ENCODE data around the gene DAPP1. TPM values are rescaled to one million over a fixed set of nuclear protein-coding genes. Genes with fewer than 3 reads are reported as not detected.

DAPP1 gene
- total RNA-seq, 1 experiment from 2014 or later = not detected

DNA sequence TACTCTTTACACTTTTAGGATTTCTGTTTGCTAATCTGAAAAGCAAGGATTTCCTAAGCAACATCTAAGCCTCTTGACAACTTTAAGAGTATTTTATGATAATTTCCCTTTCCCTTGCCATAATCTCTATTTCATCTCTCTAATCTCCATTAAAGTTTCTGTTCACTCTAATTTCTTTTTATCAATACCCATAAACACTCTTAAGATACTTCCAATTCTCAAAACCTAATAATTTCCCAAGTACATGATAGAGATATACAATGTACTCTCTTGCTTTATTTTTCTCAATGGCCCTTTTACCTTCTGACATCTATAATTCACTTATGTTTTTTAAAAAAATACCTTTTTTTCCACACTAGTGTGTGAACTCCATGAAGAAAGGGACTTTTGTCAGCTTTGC is 26.8 kb downstream of the DAPP1 start:
- H3K4me3 Mint-ChIP-seq (ENCODE audit: unreplicated experiment) = no peak overlapping the region
- CTCF ChIA-PET = no interaction called here
- no peaks in the 10 kb centered on the region for H3K36me3 Mint-ChIP-seq (ENCODE audit: insufficient read depth, unreplicated experiment)

DNA sequence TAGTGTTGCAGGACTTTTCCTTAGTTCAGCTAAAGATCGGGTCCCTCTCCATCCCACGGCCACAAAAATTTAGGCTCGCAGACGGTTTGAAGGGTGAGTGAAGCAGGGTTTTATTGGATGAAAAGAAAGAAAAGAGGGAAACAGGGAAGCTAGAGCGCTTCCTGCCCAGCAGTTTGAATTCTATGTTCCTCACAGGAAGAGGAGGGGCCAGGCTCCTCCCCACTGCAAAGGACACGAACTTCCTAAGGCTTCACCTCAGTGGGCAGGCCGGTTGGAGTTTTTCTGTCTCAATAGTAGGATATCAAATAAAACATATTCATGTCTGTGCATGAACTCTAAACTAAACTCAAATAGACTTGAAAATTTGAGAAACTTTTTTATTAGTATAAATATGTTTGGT is 27.4 kb downstream of the DAPP1 start:
- no peaks in the 10 kb centered on the region for H3K4me1 Mint-ChIP-seq (ENCODE audit: low read depth, unreplicated experiment)
- H3K27me3 ChIP-seq (replicated peaks; ENCODE audit: control insufficient read depth, insufficient read depth, low read length) = no peaks in the 10 kb centered on the region
- H3K9me3 Mint-ChIP-seq (ENCODE audit: unreplicated experiment) = no peaks in the 10 kb centered on the region
- CTCF ChIA-PET = no interaction called here
- TF ChIP-seq, protein P1, sequence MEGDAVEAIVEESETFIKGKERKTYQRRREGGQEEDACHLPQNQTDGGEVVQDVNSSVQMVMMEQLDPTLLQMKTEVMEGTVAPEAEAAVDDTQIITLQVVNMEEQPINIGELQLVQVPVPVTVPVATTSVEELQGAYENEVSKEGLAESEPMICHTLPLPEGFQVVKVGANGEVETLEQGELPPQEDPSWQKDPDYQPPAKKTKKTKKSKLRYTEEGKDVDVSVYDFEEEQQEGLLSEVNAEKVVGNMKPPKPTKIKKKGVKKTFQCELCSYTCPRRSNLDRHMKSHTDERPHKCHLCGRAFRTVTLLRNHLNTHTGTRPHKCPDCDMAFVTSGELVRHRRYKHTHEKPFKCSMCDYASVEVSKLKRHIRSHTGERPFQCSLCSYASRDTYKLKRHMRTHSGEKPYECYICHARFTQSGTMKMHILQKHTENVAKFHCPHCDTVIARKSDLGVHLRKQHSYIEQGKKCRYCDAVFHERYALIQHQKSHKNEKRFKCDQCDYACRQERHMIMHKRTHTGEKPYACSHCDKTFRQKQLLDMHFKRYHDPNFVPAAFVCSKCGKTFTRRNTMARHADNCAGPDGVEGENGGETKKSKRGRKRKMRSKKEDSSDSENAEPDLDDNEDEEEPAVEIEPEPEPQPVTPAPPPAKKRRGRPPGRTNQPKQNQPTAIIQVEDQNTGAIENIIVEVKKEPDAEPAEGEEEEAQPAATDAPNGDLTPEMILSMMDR (IDR thresholded peaks at IDR 0.05; ENCODE audit: insufficient read depth in 1 of 2, low read depth in 1 of 2, low read length in 1 of 2, severe bottlenecking in 1 of 2, unreplicated experiment in 1 of 2) = no peak
- H3K27ac Mint-ChIP-seq (ENCODE audit: unreplicated experiment) = no peak overlapping the region
- H3K36me3 ChIP-seq (ENCODE audit: control insufficient read depth, insufficient read depth, low read length) = no peaks in the 10 kb centered on the region
- no peak overlapping the region for H3K4me3 Mint-ChIP-seq (ENCODE audit: unreplicated experiment)
- H3K4me1 ChIP-seq = no peaks in the 10 kb centered on the region
- no peaks in the 10 kb centered on the region for H3K27me3 Mint-ChIP-seq (ENCODE audit: insufficient read depth, unreplicated experiment)
- DNase-seq = no peak
- intact Hi-C loops (cut with micrococcal nuclease; ENCODE audit: unreplicated experiment) = no loop called here
- H3K9me3 ChIP-seq = no peaks in the 10 kb centered on the region
- no TSS peak for BruUV-seq (replicated peaks)
- no peak overlapping the region for H3K4me3 ChIP-seq (ENCODE audit: low read depth, low read length)
- POLR2A ChIA-PET = no interaction called here
- H3K36me3 Mint-ChIP-seq (ENCODE audit: insufficient read depth, unreplicated experiment) = no peaks in the 10 kb centered on the region

More for the DNA sequence above, 26.8 kb downstream of the DAPP1 start:
- H3K4me1 Mint-ChIP-seq (ENCODE audit: low read depth, unreplicated experiment) = no peaks in the 10 kb centered on the region
- intact Hi-C loops (cut with micrococcal nuclease; ENCODE audit: unreplicated experiment) = no loop called here
- no peaks in the 10 kb centered on the region for H3K36me3 ChIP-seq (ENCODE audit: control insufficient read depth, insufficient read depth, low read length)
- H3K27me3 Mint-ChIP-seq (ENCODE audit: insufficient read depth, unreplicated experiment) = no peaks in the 10 kb centered on the region
- no peak overlapping the region for H3K4me3 ChIP-seq (ENCODE audit: low read depth, low read length)
- H3K27ac Mint-ChIP-seq (ENCODE audit: unreplicated experiment) = no peak overlapping the region
- H3K4me1 ChIP-seq = no peaks in the 10 kb centered on the region
- no peaks in the 10 kb centered on the region for H3K9me3 Mint-ChIP-seq (ENCODE audit: unreplicated experiment)
- no peaks in the 10 kb centered on the region for H3K9me3 ChIP-seq
- no peaks in the 10 kb centered on the region for H3K27me3 ChIP-seq (replicated peaks; ENCODE audit: control insufficient read depth, insufficient read depth, low read length)
- POLR2A ChIA-PET = no interaction called here
- no TSS peak for BruUV-seq (replicated peaks)
- TF ChIP-seq, protein P1 (IDR thresholded peaks at IDR 0.05; ENCODE audit: insufficient read depth in 1 of 2, low read depth in 1 of 2, low read length in 1 of 2, severe bottlenecking in 1 of 2, unreplicated experiment in 1 of 2) = no peak
- no peak for DNase-seq

DNA sequence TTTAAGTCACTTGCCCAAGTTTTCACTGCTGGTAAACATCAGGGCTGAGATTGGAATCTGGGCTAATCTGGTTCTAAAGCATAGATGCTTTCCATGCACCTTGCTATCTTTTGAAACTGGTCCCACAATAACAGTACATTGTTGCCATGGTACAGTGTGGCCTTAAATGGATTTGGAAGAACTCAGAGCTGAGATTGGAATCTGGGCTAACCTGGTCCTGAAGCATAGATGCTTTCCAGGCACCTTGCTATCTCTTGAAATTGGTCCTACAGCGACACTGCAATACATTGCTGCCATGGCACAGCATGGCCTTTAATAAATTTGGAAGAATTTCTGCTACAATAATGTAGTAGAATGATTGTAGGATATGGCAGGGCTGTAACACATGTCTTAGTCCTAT is 28.6 kb downstream of the DAPP1 start:
- Histone ChIP-seq H3K27me3 (replicated peaks; ENCODE audit: control insufficient read depth, insufficient read depth, low read length) (no peaks in the 10 kb centered on the region), H3K36me3 (ENCODE audit: control insufficient read depth, insufficient read depth, low read length) (no peaks in the 10 kb centered on the region), H3K4me3 (ENCODE audit: low read depth, low read length) (no peak overlapping the region), H3K4me1 (no peaks in the 10 kb centered on the region), H3K9me3 (no peaks in the 10 kb centered on the region)
- intact Hi-C loops (cut with micrococcal nuclease; ENCODE audit: unreplicated experiment) = no loop called here
- H3K27ac Mint-ChIP-seq (ENCODE audit: unreplicated experiment) = no peak overlapping the region
- no peaks in the 10 kb centered on the region for H3K27me3 Mint-ChIP-seq (ENCODE audit: insufficient read depth, unreplicated experiment)
- ChIA-PET POLR2A (no interaction called here), CTCF (no interaction called here)
- DNase-seq = no peak
- no TSS peak for BruUV-seq (replicated peaks)
- TF ChIP-seq, protein P1 (IDR thresholded peaks at IDR 0.05; ENCODE audit: insufficient read depth in 1 of 2, low read depth in 1 of 2, low read length in 1 of 2, severe bottlenecking in 1 of 2, unreplicated experiment in 1 of 2) = no peak
- no peaks in the 10 kb centered on the region for H3K36me3 Mint-ChIP-seq (ENCODE audit: insufficient read depth, unreplicated experiment)
- no peak overlapping the region for H3K4me3 Mint-ChIP-seq (ENCODE audit: unreplicated experiment)
- H3K9me3 Mint-ChIP-seq (ENCODE audit: unreplicated experiment) = no peaks in the 10 kb centered on the region
- H3K4me1 Mint-ChIP-seq (ENCODE audit: low read depth, unreplicated experiment) = no peaks in the 10 kb centered on the region

All from Caco-2 (cell line).